22Rv1 (cell line): Measurements from ENCODE around the gene ASIP.

Experiments used
- CTCF ChIP-seq: fragments of 450-650 bp; IDR thresholded peaks from 2 replicates; pipeline ENCODE4 v1.5.1; 2017; ENCODE audit warnings: mild to moderate bottlenecking
- ZFX ChIP-seq: fragments of 450-650 bp; IDR thresholded peaks from 2 replicates; pipeline ENCODE4 v1.6.1; 2017; ENCODE audit warnings: antibody characterized with exemption, borderline replicate concordance

- TF ChIP-seq CTCF (no peak), ZFX (no peak)
Observed at GRCh38 chr20:34200023-34200422, 41.2 kb upstream of the ASIP start.
